ENCODE data around the gene PBX3.

DNA sequence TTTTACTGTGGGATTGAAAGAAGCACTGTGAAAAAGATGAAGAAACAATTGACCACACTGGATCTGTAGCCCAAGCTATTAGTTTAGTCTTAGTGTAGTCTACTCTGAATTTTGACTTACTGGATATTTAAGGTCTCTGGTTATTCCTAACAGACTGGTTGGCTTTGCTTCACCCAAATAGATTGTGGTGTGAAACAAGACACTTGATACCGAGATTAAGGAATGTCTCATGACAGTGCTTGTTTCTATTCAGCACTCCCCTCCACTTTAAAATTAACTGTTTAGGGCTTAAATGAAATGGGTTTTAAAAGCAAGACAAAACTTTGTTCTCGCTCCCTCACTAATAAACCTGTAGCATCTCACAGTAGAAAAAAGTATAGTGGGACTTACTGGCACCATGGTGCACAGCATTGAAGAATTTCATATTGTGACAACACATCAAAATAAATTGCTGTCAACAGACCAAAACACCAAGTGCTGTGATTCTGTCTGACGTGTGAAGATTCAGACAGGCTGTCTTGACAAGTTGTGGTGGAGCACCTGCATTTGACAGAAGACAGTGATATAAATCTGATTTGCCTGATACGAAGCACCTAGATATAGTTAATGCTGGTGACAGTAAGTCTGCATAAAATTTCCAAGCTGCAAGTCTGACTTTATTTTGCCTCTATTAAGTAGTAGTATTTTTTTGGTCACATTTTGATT, 73.1 kb downstream of the PBX3 start:
- no peak for TF ChIP-seq CTCF (IDR thresholded peaks at IDR 0.05; ENCODE audit: low read depth, low read length, poor library complexity, severe bottlenecking)
- no peak for TF ChIP-seq EZH2phosphoT487 (IDR thresholded peaks at IDR 0.05; ENCODE audit: borderline replicate concordance, low read length)
